Spleen (tissue), 11 donors: ENCODE data around the gene ADGRD1. TPM values are rescaled to one million over a fixed set of nuclear protein-coding genes. Genes with fewer than 3 reads are reported as not detected.
A peak's percentile ranks its signal among the peaks of the same experiment; 100 is the strongest.

Experiments used
- DNase-seq: peaks from one replicate; pipeline ENCODE4 v3.0.0-alpha.2; 2020
- H3K27ac ChIP-seq, 8 donors: fragments of 200-600 bp; sonication (generic) in 7 of 8; 1 replicate in 4 of 8; 2 replicates in 4 of 8; pipeline versions ENCODE4 v1.5.0 to v1.8.0; 2016 to 2021; ENCODE audit warnings: inconsistent platforms in 4 of 8, mild to moderate bottlenecking in 4 of 8, moderate library complexity in 1 of 8
- H3K27me3 ChIP-seq, 7 donors: fragments of 200-600 bp; sonication (generic) in 6 of 7; replicated peaks in 1 of 7; 1 replicate in 4 of 7; 2 replicates in 3 of 7; pipeline versions ENCODE4 v1.5.0 to v1.8.0; 2016 to 2021; ENCODE audit warnings: inconsistent platforms in 3 of 7, mild to moderate bottlenecking in 1 of 7
- H3K36me3 ChIP-seq, 6 donors: fragments of 200-600 bp; sonication (generic) in 5 of 6; 1 replicate in 4 of 6; 2 replicates in 2 of 6; pipeline versions ENCODE4 v1.5.0 to v1.8.0; 2016 to 2021; ENCODE audit warnings: inconsistent platforms in 2 of 6
- H3K4me1 ChIP-seq, 6 donors: fragments of 200-600 bp; sonication (generic) in 5 of 6; 1 replicate in 3 of 6; 2 replicates in 3 of 6; pipeline versions ENCODE4 v1.5.0 to v1.8.0; 2016 to 2021; ENCODE audit warnings: inconsistent platforms in 3 of 6
- H3K4me3 ChIP-seq, 8 donors: fragments of 200-600 bp; sonication (generic) in 7 of 8; 1 replicate in 4 of 8; 2 replicates in 4 of 8; pipeline versions ENCODE4 v1.5.0 to v1.8.0; 2016 to 2021; ENCODE audit warnings: inconsistent platforms in 4 of 8, mild to moderate bottlenecking in 4 of 8, moderate library complexity in 2 of 8
- H3K9me3 ChIP-seq, 8 donors: fragments of 200-600 bp; sonication (generic) in 7 of 8; 1 replicate in 4 of 8; 2 replicates in 4 of 8; pipeline versions ENCODE4 v1.5.0 to v1.8.0; 2016 to 2021; ENCODE audit warnings: inconsistent platforms in 4 of 8
- CTCF ChIP-seq, 11 experiments: fragments of 200-600 bp in 7 of 11; fragments of 450-650 bp in 4 of 11; sonication (generic) in 4 of 11; IDR thresholded peaks in 8 of 11; conservative IDR thresholded peaks in 3 of 11; 1 replicate in 7 of 11; 2 replicates in 4 of 11; pipeline versions ENCODE4 v1.4.0 to v1.8.0; 2016 to 2021; ENCODE audit warnings: antibody characterized with exemption in 11 of 11, inconsistent platforms in 4 of 11, mild to moderate bottlenecking in 1 of 11
- POLR2A ChIP-seq, 3 donors: fragments of 450-650 bp; IDR thresholded peaks; one replicate each; pipeline ENCODE4 v1.5.1; 2017; ENCODE audit warnings: antibody characterized with exemption in 3 of 3, mild to moderate bottlenecking in 1 of 3
- POLR2AphosphoS5 ChIP-seq, 3 donors: sonication (generic); formaldehyde crosslinking; IDR thresholded peaks; one replicate each; pipeline ENCODE4 v1.5.1; 2017; ENCODE audit warnings: antibody characterized with exemption in 3 of 3
- WGBS, 5 donors: extraction: QIAGEN DNeasy Blood & Tissue Kit in 3 of 5; methylation state at CpG; one replicate each; pipeline versions ENCODE4 v1.1.5 to v1.1.7; 2013 to 2018; 5-methylcytosine and 5-hydroxymethylcytosine counted together
- intact Hi-C: fragments of 100-400 bp; cut with DNase I; formaldehyde crosslinking; loops from one replicate; pipeline ENCODE4 v1.15.0; 2023; ENCODE audit warnings: low total_unique reads
- polyA plus RNA-seq, 3 donors: library from polyadenylated mRNA; stranded (reverse); fragments of 200-250 nt; gene quantifications; one replicate each; pipeline ENCODE4 v1.2.1, GENCODE V29; 2013
- total RNA-seq, 7 donors: library from RNA; depleted of rRNA in 3 of 7; stranded (reverse); fragments of >200 nt in 3 of 7; fragmentation: NEBNext Ultra II Directional in 4 of 7; extraction: Animal tissue kit (Norgen Biotek cat#: 25700) in 4 of 7; gene quantifications; one replicate each; pipeline versions ENCODE4 v1.1.0 to v1.2.1, GENCODE V29; 2016 to 2021
- donor health status: healthy with polysubstance abuse.
- donor health status: DM: no; HTN: no; CAD: no; lungs with moderate emphysema.
- donor health status: DM: no; HTN: no; CAD: no.
- donor health status: Bipolar disorder and iron deficiency.
- donor health status: healthy.
- donor health status: DM: no; HTN: no; CAD: no.
- donor health status: DM: yes; HTN: yes; CAD: no.

ADGRD1 gene
- total and polyA plus RNA-seq, 10 donors, result 0.89 to 9.7 (median 4.8) TPM

DNA sequence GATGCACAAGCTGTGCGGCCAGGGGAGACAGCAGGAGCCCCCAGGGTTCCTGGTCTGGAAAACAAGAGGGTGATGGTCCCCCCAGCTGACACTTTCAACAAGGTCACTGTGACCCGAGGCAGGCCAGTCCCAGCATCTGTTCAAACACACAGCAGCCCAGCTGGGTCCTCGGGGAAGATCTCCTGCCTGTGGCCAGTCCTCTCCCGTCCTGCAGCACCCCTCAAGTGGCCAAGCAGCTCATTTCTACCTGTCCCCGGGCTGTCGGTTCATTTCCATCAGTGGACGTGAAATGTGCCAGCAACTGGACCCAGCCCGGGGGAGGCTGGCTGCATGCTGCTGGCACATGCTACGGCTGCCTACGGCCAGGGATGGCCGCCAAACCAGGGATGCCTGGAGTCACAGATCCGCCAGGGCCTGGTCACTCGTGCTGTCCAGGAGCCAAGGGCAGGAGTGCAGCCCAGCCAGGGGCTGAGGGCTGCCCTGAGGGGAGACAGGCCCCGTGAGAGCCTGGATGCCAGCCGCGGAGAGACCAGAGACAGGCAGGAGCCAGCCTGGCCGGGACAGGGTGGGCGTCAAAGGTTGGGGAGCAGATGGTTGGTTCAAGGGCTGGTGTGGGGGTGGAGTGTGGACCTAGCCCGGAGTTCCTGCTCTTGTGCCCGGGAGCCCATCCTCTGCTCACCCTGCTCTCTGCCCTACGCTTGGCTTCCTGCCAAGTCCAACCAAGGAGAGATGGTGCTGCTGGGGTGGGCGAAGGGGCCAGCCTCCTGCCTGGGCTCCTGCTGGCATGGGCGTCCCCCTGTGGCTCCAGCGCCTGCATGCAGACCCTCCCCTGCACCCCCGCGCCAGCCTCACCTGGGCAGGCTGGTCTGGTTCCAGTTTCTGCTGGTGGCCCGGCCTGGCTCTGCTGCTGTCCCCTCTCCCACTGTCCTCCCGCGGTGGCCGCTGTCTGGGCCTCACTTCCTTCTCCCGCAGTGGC is 143.8 kb downstream of the ADGRD1 start:
- Histone ChIP-seq H3K27me3 (peaks cover 0 to 36% (median 0%) of the 10 kb centered on the region in 7 donors), H3K27ac (no peak overlapping the region), H3K4me1 (peaks cover 0 to 22% (median 11%) of the 10 kb centered on the region in 6 donors), H3K4me3 (no peak overlapping the region), H3K9me3 (no peaks in the 10 kb centered on the region), H3K36me3 (no peaks in the 10 kb centered on the region)
- 76 to 86% (median 78%) methylated on average over 25 to 31 of the region's 31 CpGs for WGBS, 5 donors
- DNase-seq, result peak; percentile 62
- intact Hi-C loops, result no loop called here
- TF ChIP-seq POLR2AphosphoS5 (IDR thresholded peaks at IDR 0.05) (no peak), POLR2A (IDR thresholded peaks at IDR 0.05) (no peak), CTCF (IDR thresholded peaks at IDR 0.05 in 8 of 11, conservative IDR thresholded peaks at IDR 0.05 in 3 of 11) (no peak)

DNA sequence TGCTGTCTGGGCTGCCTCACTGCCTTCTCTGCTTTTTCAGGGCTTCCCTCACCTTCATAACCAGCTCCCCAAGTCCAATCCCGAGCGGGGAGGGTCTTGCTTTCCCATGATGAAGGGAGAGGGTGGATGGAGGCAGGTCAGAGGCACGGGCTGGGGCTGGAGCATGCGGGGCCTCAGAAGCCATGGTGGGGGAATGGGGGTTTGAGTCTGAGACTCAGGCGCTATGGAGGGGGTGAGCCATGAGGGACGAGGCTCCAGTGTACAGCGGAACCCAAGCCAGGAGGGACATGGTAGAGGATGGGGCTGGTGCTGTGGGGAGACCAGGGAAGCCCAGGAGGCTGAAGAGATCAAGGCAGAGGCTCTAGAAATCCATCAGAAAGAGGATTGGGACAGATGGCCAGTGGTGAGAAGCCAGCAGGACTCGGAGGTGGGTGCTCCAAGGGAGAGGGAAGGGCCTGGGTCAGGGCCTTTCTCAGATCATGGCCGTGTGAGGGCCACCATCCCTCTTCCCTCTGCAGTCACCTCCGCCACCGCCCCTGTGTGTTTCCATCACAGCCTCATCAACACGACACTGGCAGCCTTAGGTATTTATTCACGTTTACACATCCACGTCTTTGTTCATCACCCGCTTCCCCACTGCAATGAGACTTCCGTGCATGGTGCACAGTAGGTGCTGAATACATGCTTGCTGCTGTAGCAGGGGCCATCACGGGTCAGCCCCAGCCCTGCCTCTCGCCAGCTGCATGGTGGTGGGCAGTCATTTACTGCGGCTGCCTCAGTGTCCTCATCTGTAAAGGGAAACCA is 144.7 kb downstream of the ADGRD1 start:
- no peaks in the 10 kb centered on the region for H3K9me3 ChIP-seq
- no peaks in the 10 kb centered on the region for H3K36me3 ChIP-seq
- no peak overlapping the region for H3K4me3 ChIP-seq
- intact Hi-C loops, result no loop called here
- no peak for TF ChIP-seq POLR2A (IDR thresholded peaks at IDR 0.05)
- TF ChIP-seq CTCF (IDR thresholded peaks at IDR 0.05 in 8 of 11, conservative IDR thresholded peaks at IDR 0.05 in 3 of 11), result no peak
- H3K27me3 ChIP-seq, result peaks cover 0 to 29% (median 0%) of the 10 kb centered on the region in 7 donors
- WGBS, 5 donors, result 84 to 93% (median 88%) methylated on average over 19 of the region's 19 CpGs
- peaks cover 0 to 22% (median 7%) of the 10 kb centered on the region in 6 donors for H3K4me1 ChIP-seq
- no peak overlapping the region for H3K27ac ChIP-seq
- peak; percentile 44 for DNase-seq

DNA sequence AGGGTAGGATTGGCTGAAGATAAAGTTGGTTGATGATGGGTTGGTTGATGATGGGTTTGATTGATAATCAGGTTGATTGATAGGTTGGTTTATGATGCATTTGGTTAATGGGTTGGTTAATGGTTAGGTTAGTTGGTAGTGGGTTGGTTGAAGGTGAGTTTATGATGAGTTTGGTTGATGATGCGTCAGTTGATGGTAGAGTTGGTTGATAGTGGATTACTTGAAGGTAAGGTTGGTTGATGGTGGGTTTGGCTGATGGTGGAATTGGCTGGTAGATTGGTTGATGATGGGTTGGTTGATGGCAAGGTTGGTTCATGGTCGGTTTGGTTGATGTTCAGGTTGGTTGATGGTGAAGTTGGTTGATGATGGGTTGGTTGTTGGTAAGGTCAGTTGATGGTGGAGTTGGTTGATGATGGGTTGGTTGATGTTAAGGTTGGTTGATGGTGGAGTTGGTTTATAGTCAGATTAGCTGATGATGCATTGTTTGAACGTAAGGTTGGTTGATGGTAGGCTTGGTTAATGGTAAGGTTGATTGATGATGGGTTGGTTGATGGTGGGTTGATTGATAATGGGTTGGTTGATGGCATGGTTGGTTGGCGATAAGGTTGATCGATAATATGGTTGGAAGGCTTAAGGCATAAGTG is 146.4 kb downstream of the ADGRD1 start:
- DNase-seq, result no peak
- H3K27ac ChIP-seq, result no peak overlapping the region
- no peak for TF ChIP-seq POLR2A (IDR thresholded peaks at IDR 0.05)
- TF ChIP-seq CTCF (IDR thresholded peaks at IDR 0.05 in 8 of 11, conservative IDR thresholded peaks at IDR 0.05 in 3 of 11), result no peak
- no peak for TF ChIP-seq POLR2AphosphoS5 (IDR thresholded peaks at IDR 0.05)
- peaks cover 0 to 27% (median 0%) of the 10 kb centered on the region in 7 donors for H3K27me3 ChIP-seq
- no peaks in the 10 kb centered on the region for H3K36me3 ChIP-seq
- H3K4me1 ChIP-seq, result peaks cover 0 to 34% (median 10%) of the 10 kb centered on the region in 6 donors
- 88 to 95% (median 92%) methylated on average over 5 of the region's 5 CpGs for WGBS, 5 donors
- no peak overlapping the region for H3K4me3 ChIP-seq
- no peaks in the 10 kb centered on the region for H3K9me3 ChIP-seq
- intact Hi-C loops, result no loop called here
